BJ (cell line): Measurements from ENCODE around the gene ACBD7. TPM values are rescaled to one million over a fixed set of nuclear protein-coding genes. Genes with fewer than 3 reads are reported as not detected.

Experiments
- CTCF ChIA-PET: fragments of 350-600 bp; formaldehyde crosslinking; extraction: SDS; loops from one replicate; lab custom pipeline; 2021; ENCODE audit warnings: antibody characterized with exemption, inconsistent platforms; lab: Yijun Ruan, JAX
- POLR2A ChIA-PET: fragments of 300-600 bp; sonication (Branson Sonifier 250); formaldehyde crosslinking; extraction: SDS; loops from one replicate; lab custom pipeline; 2021; ENCODE audit warnings: antibody characterized with exemption; lab: Charles Lee
- DNase-seq: peaks from one replicate; pipeline ENCODE4 v3.0.0-alpha.2; 2011; ENCODE audit warnings: low read depth
- H3K27me3 ChIP-seq: 2 replicates; pipeline ENCODE4 v1.6.0; 2011; ENCODE audit warnings: low read length; ENCODE audit not compliant: control insufficient read depth, insufficient read depth
- H3K36me3 ChIP-seq: 2 replicates; pipeline ENCODE4 v1.5.1; 2011; ENCODE audit warnings: low read length; ENCODE audit not compliant: control insufficient read depth, insufficient read depth
- H3K4me3 ChIP-seq: 2 replicates; pipeline ENCODE4 v1.5.1; 2011; ENCODE audit warnings: low read depth, mild to moderate bottlenecking, control low read depth, low read length
- CTCF ChIP-seq: IDR thresholded peaks from 2 replicates; pipeline ENCODE4 v1.5.1; 2011; ENCODE audit warnings: low read depth, mild to moderate bottlenecking, control low read depth, inconsistent platforms, low read length, moderate library complexity; ENCODE audit not compliant: insufficient read depth
- polyA plus RNA-seq: library from polyadenylated mRNA; depleted of rRNA; stranded (reverse); fragments of >200 nt; gene quantifications from 2 replicates; pipeline ENCODE4 v1.2.3, GENCODE V29; 2011

The ACBD7 gene
- polyA plus RNA-seq, 1 experiment, result 0.76 TPM

DNA sequence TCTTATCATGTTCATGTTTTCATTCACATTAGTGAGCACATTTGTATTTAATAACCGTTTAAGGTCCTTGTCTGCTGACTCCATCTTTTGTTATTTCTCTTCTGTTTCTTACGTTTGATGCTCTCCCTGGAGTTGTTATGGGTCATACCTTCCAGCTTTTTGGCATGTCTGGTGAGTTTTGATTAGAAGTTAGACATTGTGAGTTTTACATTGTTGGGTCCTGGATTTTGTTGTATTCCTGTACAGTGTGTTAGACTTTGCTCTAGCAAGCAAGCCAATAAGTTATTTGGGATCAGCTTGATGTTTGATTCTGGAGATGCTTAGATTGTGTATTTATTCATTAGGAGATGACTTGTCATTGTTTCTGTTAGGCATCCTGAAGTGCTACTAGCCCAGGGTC lies 27.9 kb downstream of the ACBD7 start:
- H3K27me3 ChIP-seq, result peaks cover 2% of the 10 kb centered on the region
- no peak for DNase-seq
- H3K36me3 ChIP-seq, result no peaks in the 10 kb centered on the region
- H3K4me3 ChIP-seq, result no peak overlapping the region
- POLR2A ChIA-PET, result no interaction called here
- CTCF ChIA-PET, result interaction anchor here (0.7 kb wide), 1 partner anchor 13 kb away, joined by 3 read pairs; no protein-coding TSS in a partner anchor
- TF ChIP-seq CTCF, result no peak

- H3K27me3 ChIP-seq, result peaks cover 2% of the 10 kb centered on the region
- H3K4me3 ChIP-seq, result no peak overlapping the region
- POLR2A ChIA-PET, result no interaction called here
- CTCF ChIA-PET, result no interaction called here
- DNase-seq, result no peak
- H3K36me3 ChIP-seq, result no peaks in the 10 kb centered on the region
- TF ChIP-seq CTCF, result no peak
Measured at GRCh38 chr10:15059914-15060313, 28.7 kb downstream of the ACBD7 start.

DNA sequence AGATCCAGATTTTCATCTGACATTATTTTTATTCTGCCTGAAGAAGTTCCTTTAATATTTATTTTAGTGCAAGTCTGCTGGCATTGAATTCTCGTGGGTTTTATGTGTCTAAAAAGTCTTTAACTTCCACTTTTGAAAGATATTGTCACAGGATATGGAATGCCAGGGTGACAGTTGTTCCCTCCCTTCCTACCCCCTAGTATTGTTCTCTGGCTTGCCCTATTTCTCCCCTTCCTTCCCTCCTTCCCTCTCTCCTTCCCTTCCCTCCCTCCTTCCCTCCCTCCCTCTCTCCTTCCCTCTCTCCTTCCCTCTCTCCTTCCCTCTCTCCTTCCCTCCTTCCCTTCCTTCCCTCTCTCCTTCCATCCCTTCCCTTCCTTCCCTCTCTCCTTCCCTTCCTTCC lies 29.9 kb downstream of the ACBD7 start:
- H3K36me3 ChIP-seq, result no peaks in the 10 kb centered on the region
- no peak overlapping the region for H3K4me3 ChIP-seq
- ChIA-PET POLR2A (no interaction called here), CTCF (no interaction called here)
- H3K27me3 ChIP-seq, result peaks cover 2% of the 10 kb centered on the region
- no peak for TF ChIP-seq CTCF
- DNase-seq, result no peak

DNA sequence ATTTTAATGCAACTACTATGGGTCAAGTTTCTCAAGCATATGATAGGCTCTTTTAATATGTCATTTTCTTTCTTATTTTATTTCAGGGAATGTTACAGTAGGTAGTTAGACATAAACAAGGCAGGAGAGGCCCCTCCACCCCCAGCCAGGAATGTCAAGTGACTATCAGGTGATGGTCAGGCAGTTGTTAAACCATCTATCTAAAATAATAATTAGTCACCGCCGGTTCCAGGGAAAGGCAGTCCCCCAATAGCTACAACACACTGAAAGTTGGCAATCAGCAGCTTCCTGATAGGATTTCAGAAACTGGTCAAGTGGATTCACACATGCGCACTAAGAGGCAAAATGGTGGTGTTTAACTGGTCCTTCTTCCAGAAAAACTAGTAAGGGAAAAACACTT lies 35.5 kb downstream of the ACBD7 start:
- Histone ChIP-seq H3K36me3 (no peaks in the 10 kb centered on the region), H3K27me3 (peaks cover 2% of the 10 kb centered on the region), H3K4me3 (no peak overlapping the region)
- CTCF ChIA-PET, result interaction anchor here (0.5 kb wide), 1 partner anchor 1129 kb away, joined by 3 read pairs; no protein-coding TSS in a partner anchor
- DNase-seq, result no peak
- TF ChIP-seq CTCF, result no peak
- POLR2A ChIA-PET, result no interaction called here

GRCh38 chr10:15052121-15052520 lies 36.5 kb downstream of the ACBD7 start:
- no peak overlapping the region for H3K4me3 ChIP-seq

More at GRCh38 chr10:15052121-15052520, 36.5 kb downstream of the ACBD7 start:
- ChIA-PET CTCF (no interaction called here), POLR2A (no interaction called here)
- no peak for TF ChIP-seq CTCF
- no peak for DNase-seq
- no peaks in the 10 kb centered on the region for H3K36me3 ChIP-seq
- H3K27me3 ChIP-seq, result no peaks in the 10 kb centered on the region
